Kidney (tissue), 14 donors: Measurements from ENCODE around the gene C10orf90. TPM values are rescaled to one million over a fixed set of nuclear protein-coding genes. Genes with fewer than 3 reads are reported as not detected.

ENCODE experiments used
- DNase-seq, 5 donors: peaks; one replicate each; pipeline ENCODE4 v3.0.0-alpha.2; 2013 to 2020
- FAIRE-seq: peaks from 2 replicates; lab custom pipeline; 2012; peaks lifted over from hg19 to GRCh38; lab: Jason Lieb, UNC
- H3K27ac ChIP-seq, 2 donors: one replicate each; pipeline ENCODE4 v1.7.0; 2013; ENCODE audit warnings: low read depth in 2 of 2, low read length in 2 of 2, inconsistent platforms in 1 of 2
- H3K27me3 ChIP-seq: one replicate; pipeline ENCODE4 v1.7.1; 2013; ENCODE audit warnings: low read length, inconsistent platforms; ENCODE audit not compliant: control insufficient read depth, insufficient read depth
- H3K36me3 ChIP-seq, 3 donors: one replicate each; pipeline versions ENCODE4 v1.7.0 to v1.7.1; 2013; ENCODE audit warnings: low read length in 3 of 3, control low read depth in 1 of 3, inconsistent platforms in 1 of 3; ENCODE audit not compliant: insufficient read depth in 3 of 3, control insufficient read depth in 2 of 3
- H3K4me1 ChIP-seq, 3 donors: one replicate each; pipeline versions ENCODE4 v1.7.0 to v1.7.1; 2013; ENCODE audit warnings: low read length in 3 of 3, inconsistent platforms in 1 of 3, low read depth in 1 of 3; ENCODE audit not compliant: control insufficient read depth in 2 of 3, insufficient read depth in 2 of 3
- H3K4me3 ChIP-seq, 3 donors: one replicate each; pipeline versions ENCODE4 v1.7.0 to v1.8.1; 2013; ENCODE audit warnings: low read length in 3 of 3, control low read depth in 1 of 3, inconsistent platforms in 1 of 3
- H3K9ac ChIP-seq, 3 donors: one replicate each; pipeline versions ENCODE4 v1.7.0 to v1.7.1; 2013; ENCODE audit warnings: low read length in 3 of 3, control low read depth in 1 of 3, inconsistent platforms in 1 of 3
- H3K9me3 ChIP-seq, 3 donors: one replicate each; pipeline versions ENCODE4 v1.7.0 to v1.7.1; 2013; ENCODE audit warnings: low read length in 3 of 3, control low read depth in 1 of 3, inconsistent platforms in 1 of 3; ENCODE audit not compliant: control insufficient read depth in 2 of 3, insufficient read depth in 1 of 3
- CTCF ChIP-seq: IDR thresholded peaks from 3 replicates; pipeline ENCODE4 v1.5.1; 2012; ENCODE audit warnings: mild to moderate bottlenecking, moderate library complexity, borderline replicate concordance; ENCODE audit not compliant: insufficient read depth; ENCODE audit errors: extremely low read depth
- intact Hi-C: fragments of 100-400 bp; cut with DNase I; formaldehyde crosslinking; loops from one replicate; pipeline ENCODE4 v1.11.1; 2022
- polyA plus RNA-seq: library from polyadenylated mRNA; stranded (reverse); fragments of 350-450 nt; fragmentation: Illumina TruSeq; extraction: RNeasy Lipid Tissue Mini Kit (QIAGEN cat#74804); gene quantifications from one replicate; pipeline ENCODE4 v1.2.3, GENCODE V29; 2014; ENCODE audit warnings: low read depth, low replicate concordance; ENCODE audit not compliant: insufficient read depth
- total RNA-seq: library from RNA; stranded (reverse); fragmentation: NEBNext Ultra II Directional; extraction: Animal tissue kit (Norgen Biotek cat#: 25700); gene quantifications from one replicate; pipeline ENCODE4 v1.2.1, GENCODE V29; 2021
- donor health status: control.
- donor health status: control.
- donor health status: control.
- donor health status: control.
- donor health status: control.
- donor health status: DM: yes; HTN: yes; CAD: no.
- donor health status: Normal renal cell carcinoma (clear cell type).

Gene C10orf90
- total and polyA plus RNA-seq, 2 donors from 2014 or later: 0.30 TPM; not detected in 1

- Histone ChIP-seq H3K4me3 (no peak overlapping the region), H3K27ac (no peak overlapping the region)
Measured at GRCh38 chr10:126459032-126459831, 211.3 kb downstream of the C10orf90 start.

GRCh38 chr10:126458466-126458865 lies 212.0 kb downstream of the C10orf90 start:
- Histone ChIP-seq H3K27ac (no peak overlapping the region), H3K36me3 (no peaks in the 10 kb centered on the region), H3K27me3 (no peaks in the 10 kb centered on the region), H3K4me3 (no peak overlapping the region), H3K9me3 (no peaks in the 10 kb centered on the region), H3K9ac (no peak overlapping the region), H3K4me1 (no peaks in the 10 kb centered on the region)
- intact Hi-C loops: no loop called here
- no peak for TF ChIP-seq CTCF
- FAIRE-seq: no peak
- peak in 3 of 5 donors; percentile 13 to 85 (median 22) for DNase-seq

More at GRCh38 chr10:126459032-126459831, 211.3 kb downstream of the C10orf90 start:
- intact Hi-C loops: no loop called here
- FAIRE-seq: no peak
- peak in 2 of 5 donors; percentile 11 to 74 for DNase-seq
- H3K9ac ChIP-seq: no peak overlapping the region
- no peak for TF ChIP-seq CTCF
- no peaks in the 10 kb centered on the region for H3K9me3 ChIP-seq
- H3K36me3 ChIP-seq: no peaks in the 10 kb centered on the region
- H3K27me3 ChIP-seq: no peaks in the 10 kb centered on the region
- H3K4me1 ChIP-seq: no peaks in the 10 kb centered on the region

- Histone ChIP-seq H3K4me3 (no peak overlapping the region), H3K27ac (no peak overlapping the region), H3K36me3 (no peaks in the 10 kb centered on the region), H3K9me3 (no peaks in the 10 kb centered on the region), H3K9ac (no peak overlapping the region), H3K4me1 (no peaks in the 10 kb centered on the region), H3K27me3 (no peaks in the 10 kb centered on the region)
- DNase-seq (no peak), FAIRE-seq (no peak)
- TF ChIP-seq CTCF: no peak
- intact Hi-C loops: no loop called here
Measured at GRCh38 chr10:126456632-126457031, 213.9 kb downstream of the C10orf90 start.
